ENCODE data around the gene SRRD.

Gene SRRD

DNA sequence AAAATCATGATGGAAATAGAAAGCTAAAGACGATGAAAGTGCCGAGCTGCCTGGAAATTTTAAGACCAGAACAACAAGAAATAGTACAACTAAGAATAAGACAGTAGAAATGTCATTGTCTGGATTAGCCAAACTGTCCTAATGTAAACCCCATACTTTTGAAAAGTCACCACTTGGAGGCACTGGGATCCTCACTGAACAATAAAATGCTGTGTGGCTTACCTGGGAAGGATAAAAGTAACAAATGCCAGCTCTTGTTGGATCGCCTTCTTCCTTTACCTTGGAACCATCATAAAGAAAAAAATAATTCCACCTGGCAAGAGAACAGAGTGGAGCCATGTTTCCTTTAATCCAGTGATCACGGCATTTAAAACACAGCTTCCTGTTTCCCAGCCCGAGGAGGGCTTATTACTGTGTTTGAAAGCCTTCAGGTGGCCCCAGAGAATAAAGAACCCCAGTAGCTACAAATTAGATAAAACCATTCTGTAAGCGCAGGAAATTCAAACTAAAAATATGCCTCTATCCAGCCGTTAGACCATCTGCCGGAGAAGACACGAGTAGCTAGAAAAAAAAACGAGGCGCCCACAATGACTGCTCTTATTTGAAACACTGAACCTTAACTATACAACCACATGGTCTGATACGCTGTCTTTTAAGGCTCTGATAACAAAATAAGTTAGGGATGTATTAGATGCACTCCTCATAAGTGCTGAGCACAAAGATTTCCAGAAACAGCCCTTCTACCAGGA is 4.5 kb upstream of the SRRD start:
- CTCF ChIA-PET: interaction anchor here (0.7 to 3.4 kb wide), 7 partner anchors 10 to 186 kb away, joined by 3 to 18 read pairs (median 3); no protein-coding TSS in a partner anchor
- TF ChIP-seq CTCF (IDR thresholded peaks at IDR 0.05; ENCODE audit: insufficient read depth, low read length, missing control alignments): no peak
- DNase-seq (ENCODE audit: low read depth, low spot score): no peak
- POLR2A ChIA-PET: interaction anchor here (1.2 kb wide), 1 partner anchor 187 kb away, joined by 3 read pairs; no protein-coding TSS in a partner anchor
- no peak overlapping the region for H3K4me3 ChIP-seq (ENCODE audit: low read depth, low read length)

- DNase-seq (ENCODE audit: low read depth, low spot score): no peak
- POLR2A ChIA-PET: no interaction called here
- H3K4me3 ChIP-seq (ENCODE audit: low read depth, low read length): no peak overlapping the region
- CTCF ChIA-PET: interaction anchor here (0.6 to 3.4 kb wide), 9 partner anchors 15 to 186 kb away, joined by 3 to 24 read pairs (median 3); no protein-coding TSS in a partner anchor
- TF ChIP-seq CTCF (IDR thresholded peaks at IDR 0.05; ENCODE audit: insufficient read depth, low read length, missing control alignments): no peak
Measured at GRCh38 chr22:26479792-26480610, 3.7 kb upstream of the SRRD start.

DNA sequence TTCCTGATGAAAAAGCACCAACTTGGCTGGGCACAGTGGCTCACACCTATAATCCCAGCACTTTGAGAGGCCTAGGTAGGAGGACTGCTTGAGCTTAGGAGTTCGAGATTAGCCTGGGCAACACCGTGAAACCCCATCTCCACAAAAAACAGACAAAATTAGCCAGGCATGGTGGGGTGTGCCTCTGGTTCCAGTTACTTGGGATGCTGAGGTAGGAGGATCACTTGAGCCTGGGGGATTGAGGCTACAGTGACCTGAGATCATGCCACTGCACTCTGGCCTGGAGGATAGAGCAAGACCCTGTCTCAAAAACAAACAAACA is 3.1 kb upstream of the SRRD start:
- no peak for TF ChIP-seq CTCF (IDR thresholded peaks at IDR 0.05; ENCODE audit: insufficient read depth, low read length, missing control alignments)
- ChIA-PET CTCF (interaction anchor here (1.5 to 3.0 kb wide), 2 partner anchors 19 to 185 kb away, joined by 5 to 24 read pairs; no protein-coding TSS in a partner anchor), POLR2A (no interaction called here)
- DNase-seq (ENCODE audit: low read depth, low spot score): no peak
- H3K4me3 ChIP-seq (ENCODE audit: low read depth, low read length): no peak overlapping the region

- POLR2A ChIA-PET: no interaction called here
- no peak overlapping the region for H3K4me3 ChIP-seq (ENCODE audit: low read depth, low read length)
- CTCF ChIA-PET: interaction anchor here (1.5 to 4.2 kb wide), 4 partner anchors 20 to 185 kb away, joined by 4 to 24 read pairs (median 14); no protein-coding TSS in a partner anchor
- TF ChIP-seq CTCF (IDR thresholded peaks at IDR 0.05; ENCODE audit: insufficient read depth, low read length, missing control alignments): no peak
- no peak for DNase-seq (ENCODE audit: low read depth, low spot score)
Measured at GRCh38 chr22:26481112-26481693, 2.5 kb upstream of the SRRD start.

DNA sequence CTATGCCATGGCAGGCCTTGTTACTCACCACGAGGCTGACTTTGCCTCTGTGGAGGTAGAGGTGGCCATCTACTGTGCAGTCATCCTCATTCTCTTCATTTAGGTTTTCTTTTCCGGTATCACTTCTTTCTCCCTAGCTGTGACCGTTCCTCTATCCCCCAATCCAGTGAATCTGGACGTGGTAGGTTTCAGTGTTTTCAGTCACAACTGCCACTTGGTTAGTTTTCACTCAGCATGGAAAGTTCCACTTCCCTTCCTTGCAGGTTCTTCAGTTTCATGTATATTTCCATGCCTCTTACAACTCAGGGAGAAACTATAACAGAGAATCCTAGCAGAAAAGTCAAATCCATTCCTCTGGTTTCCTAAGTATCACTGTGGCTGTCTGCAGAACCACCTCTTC is 2.0 kb upstream of the SRRD start:
- DNase-seq (ENCODE audit: low read depth, low spot score): no peak
- ChIA-PET POLR2A (no interaction called here), CTCF (interaction anchor here (1.0 to 4.2 kb wide), 6 partner anchors 20 to 184 kb away, joined by 3 to 24 read pairs (median 4); no protein-coding TSS in a partner anchor)
- TF ChIP-seq CTCF (IDR thresholded peaks at IDR 0.05; ENCODE audit: insufficient read depth, low read length, missing control alignments): no peak
- no peak overlapping the region for H3K4me3 ChIP-seq (ENCODE audit: low read depth, low read length)

Data from AG04449 (cell line).